GM21367 (cell line): ENCODE results near the gene SH3PXD2A.
"Not testable (repeated sequence)": the region's sequence is repeated elsewhere in the genome, so short reads cannot be mapped to it uniquely, and the experiment has no call there.

Source experiments
- ATAC-seq: cut with Tn5 transposase; IDR thresholded peaks from one replicate; pipeline ENCODE4 v1.9.1; 2021; ENCODE audit not compliant: unreplicated experiment

The SH3PXD2A gene

GRCh38 chr10:103772846-103773245, 82.5 kb downstream of the SH3PXD2A start:
- ATAC-seq = not testable (repeated sequence)

GRCh38 chr10:103772096-103772845, 83.1 kb downstream of the SH3PXD2A start:
- peak; percentile 72 for ATAC-seq

DNA sequence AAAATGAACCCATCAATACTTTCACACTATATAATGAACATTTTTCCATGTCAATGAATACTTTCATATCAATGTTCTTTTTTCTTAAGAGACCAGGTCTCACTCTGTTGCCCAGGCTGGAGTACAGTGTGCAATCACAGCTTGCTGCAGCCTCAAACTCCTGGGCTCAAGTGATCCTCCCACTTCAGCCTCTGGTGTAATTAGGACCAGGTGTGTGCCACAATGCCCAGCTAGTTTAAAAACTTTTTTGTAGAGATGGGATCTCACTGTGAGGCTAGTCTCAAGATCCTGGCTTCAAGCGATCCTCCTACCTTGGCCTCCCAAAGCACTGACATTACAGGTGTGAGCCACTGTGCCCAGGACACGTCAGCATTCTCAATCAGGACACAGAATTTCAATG, 85.2 kb downstream of the SH3PXD2A start:
- ATAC-seq = no peak

GRCh38 chr10:103769176-103769575, 86.2 kb downstream of the SH3PXD2A start:
- ATAC-seq = no peak

DNA sequence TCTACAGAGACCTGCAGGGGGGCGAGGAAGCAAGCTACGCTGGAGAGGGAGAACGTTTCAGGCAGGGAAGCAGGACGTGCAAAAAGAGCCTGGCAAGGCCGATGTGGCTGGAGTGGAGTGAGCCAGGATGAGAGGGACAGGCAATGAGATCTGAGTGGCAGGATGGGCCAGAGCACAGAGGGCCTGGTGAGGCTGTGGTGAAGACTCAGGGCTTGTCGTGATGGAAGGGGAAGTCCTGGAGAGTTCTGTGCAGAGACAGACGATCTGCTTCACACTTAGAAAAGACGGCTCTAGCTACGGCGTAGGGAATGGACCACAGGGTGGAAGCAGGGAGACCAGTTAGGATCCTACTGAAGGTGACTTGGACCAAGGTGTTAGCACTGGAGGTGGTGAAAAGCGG, 87.0 kb downstream of the SH3PXD2A start:
- no peak for ATAC-seq

DNA sequence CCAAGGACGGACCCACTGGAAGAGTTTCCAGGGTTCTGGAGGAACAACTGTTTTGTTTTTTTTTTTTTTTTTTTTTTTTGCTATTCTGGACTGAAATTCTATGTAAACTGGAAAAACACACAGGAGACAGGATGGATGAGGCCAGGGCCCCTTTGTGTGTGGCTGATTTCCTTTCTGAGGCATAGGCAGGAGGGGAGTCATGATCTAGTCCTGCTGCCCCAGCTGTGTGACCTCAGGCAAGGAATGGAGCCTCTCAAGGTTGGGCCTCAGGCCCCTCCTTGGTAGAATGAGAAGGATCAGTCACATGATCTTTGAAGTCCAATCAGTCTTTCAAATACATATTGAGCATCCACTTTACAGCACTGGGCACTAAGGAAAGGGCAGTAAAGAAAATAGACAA, 87.6 kb downstream of the SH3PXD2A start:
- no peak for ATAC-seq

- ATAC-seq = no peak
Observed at GRCh38 chr10:103766751-103767505, 88.4 kb downstream of the SH3PXD2A start.

DNA sequence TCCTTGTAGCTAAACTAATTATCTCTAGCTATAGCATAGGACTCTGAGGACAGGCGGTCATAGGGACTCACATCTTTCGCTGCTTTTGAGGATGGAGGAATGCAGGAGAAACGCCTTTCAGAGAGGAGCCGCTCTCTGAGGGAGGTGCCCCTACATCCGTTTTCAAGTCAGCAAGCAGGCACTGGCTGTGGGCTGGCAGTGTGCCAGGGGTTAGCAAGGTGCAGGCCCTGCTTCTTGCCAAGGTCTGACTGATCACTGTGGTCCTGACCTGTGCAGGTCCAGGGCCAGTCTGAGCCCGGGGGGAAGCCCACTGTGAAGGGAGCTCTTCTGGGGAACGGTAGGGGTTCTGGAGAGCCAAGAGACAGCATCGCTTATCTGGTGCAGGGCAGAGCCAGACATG, 89.4 kb downstream of the SH3PXD2A start:
- no peak for ATAC-seq

DNA sequence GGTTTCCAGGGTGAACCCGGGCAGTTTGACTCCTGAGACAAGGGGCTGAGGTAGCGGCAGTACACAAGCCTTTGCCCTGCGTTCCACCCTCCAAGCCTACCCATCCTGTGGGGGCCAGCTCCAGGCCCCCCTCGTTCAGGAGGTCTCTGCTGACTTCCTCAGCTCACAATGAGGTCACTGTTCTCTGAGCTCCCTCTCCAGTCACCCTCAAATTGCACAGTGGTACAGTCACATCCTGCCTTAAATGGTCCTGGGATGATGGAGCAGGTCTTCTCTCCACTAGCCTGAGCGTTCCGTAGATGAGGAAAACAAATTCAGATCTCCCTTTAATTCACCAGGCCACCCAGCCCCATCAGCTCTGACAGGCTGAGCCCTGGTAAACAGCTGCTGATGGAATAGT, 90.2 kb downstream of the SH3PXD2A start:
- no peak for ATAC-seq

GRCh38 chr10:103764296-103765088, 90.9 kb downstream of the SH3PXD2A start:
- ATAC-seq = no peak

- ATAC-seq = no peak
Observed at GRCh38 chr10:103763374-103764202, 91.8 kb downstream of the SH3PXD2A start.

DNA sequence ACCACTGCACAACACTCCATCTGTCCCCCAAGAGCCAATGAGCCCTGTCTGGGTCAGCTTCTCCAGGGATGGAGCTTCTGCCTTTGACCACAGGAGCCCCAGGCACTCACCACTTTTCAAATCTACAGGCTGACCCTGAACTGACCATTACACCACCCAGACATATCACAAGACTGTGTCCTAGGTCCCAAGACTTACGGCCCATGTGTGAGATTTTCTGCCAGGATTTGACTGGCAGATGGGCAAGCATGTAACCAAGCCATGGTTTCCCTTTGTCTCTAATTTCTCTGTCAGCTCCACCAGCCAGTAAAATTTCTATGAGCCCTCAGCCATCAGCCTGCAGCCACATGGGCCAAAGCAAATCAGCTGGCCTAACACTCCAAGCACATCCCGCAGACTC, 92.5 kb downstream of the SH3PXD2A start:
- no peak for ATAC-seq

DNA sequence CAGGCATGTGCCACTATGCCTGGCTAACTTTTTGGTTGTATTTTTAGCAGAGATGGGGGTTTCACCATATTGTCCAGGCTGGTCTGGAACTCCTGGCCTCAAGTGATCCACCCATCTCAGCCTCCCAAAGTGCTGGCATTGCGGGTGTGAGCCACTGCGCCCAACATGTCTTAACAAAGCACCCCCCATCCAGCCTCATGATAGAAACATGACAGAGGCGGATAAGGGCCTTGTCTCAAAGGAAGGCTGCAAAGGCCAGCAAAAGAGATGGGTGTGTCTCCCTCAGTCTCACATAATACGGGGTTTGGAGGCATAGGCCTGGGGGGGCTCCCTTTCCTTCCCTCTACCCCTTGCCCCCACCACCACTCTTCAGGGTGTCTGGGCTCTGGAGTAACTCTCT, 93.2 kb downstream of the SH3PXD2A start:
- ATAC-seq = no peak

- ATAC-seq = no peak
Observed at GRCh38 chr10:103761075-103761920, 94.1 kb downstream of the SH3PXD2A start.

- not testable (repeated sequence) for ATAC-seq
Observed at GRCh38 chr10:103760233-103760632, 95.1 kb downstream of the SH3PXD2A start.

DNA sequence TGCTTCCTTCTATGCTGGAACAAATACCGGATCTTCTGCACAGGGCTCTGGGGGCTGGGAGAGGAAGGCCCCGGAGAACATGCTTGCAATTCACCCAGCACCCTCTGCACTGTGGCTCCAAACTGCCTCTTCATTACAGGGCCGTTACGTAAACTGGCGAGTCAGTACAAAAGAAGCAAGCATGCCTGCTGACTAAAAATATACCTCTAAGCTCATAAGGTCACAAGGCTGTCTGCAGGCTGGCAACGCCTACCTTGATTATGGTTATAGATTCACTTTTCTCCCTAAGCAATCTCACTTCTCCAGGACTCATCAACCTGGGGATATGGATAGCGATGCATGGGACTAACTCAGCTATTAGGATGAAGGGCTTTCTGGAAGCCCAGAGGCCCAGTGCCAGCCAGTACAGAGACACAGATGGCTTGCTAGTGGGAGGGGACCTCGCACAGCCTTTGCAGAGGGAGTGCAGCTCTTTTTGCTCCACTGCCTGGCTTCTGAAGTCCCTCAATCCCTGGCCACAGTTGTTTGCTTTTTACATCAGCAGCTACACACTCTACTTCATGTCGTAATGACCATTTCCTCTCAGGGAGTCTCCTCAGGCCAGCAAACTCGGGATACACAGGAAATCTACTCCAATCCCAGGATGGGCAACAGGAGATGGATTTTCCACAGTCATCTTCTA, 96.1 kb downstream of the SH3PXD2A start:
- no peak for ATAC-seq

DNA sequence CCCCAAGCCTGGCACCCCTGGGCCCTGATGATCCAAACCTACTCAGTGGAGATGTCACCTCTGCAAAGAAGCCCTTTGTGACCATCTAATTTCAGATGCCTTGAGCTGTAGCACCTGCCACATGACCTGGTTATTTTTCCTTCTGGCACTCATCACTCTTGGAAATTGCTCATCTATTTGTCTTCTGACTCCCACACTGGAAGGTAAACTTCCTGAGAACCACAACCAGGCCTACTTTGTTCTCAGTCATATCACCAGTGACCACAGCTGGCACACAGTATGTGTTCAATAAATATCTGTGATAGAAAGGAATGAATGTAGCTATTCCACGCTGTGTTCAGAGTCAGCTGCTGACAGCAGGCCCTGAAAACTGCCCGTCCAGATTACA, 97.1 kb downstream of the SH3PXD2A start:
- no peak for ATAC-seq

DNA sequence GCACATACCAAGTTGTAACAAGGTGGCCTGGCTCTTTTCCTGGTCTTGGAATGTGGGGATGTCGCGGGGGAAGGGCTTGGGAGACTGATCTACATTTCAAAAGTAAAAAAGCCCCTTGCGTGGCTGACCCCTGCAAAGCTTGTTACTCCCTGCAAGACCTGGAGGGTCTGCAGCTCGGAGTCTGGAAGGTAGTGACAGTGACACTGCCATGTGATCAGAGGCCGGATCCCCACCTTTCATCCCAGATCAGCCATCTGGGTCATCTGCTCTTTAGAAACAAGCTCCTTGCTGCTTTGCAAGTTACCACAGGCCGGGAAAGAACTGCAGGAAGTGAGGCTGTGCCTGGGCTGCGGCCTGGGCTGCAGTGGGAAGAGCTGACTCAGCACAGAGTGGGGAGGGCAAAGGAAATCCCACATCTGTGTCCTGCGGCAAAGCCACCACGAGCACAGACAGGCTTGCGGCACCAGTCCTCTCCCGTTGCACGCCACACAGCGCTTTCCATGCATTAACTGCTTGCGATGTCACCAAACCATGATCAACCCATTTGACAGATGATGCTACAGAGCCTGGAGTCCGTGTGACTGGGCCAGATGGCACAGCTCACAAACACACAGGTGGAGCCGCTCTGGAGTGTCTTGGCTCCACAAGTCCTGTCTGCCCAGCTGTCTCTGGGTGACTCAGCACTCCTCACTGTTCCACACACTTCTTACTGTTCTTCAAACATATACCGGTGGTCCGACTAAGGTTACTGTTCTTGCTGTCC, 97.7 kb downstream of the SH3PXD2A start:
- ATAC-seq = no peak
